IMR-90 (cell line): ENCODE results near the gene TIMP1.

ENCODE experiments used
- BHLHE40 ChIP-seq: fragments of 150-350 bp; IDR thresholded peaks from 2 replicates; pipeline ENCODE4 v1.6.1; 2016; ENCODE audit warnings: mild to moderate bottlenecking, low read depth, low read length
- CEBPB ChIP-seq: IDR thresholded peaks from 2 replicates; pipeline ENCODE4 v1.6.1; 2012; ENCODE audit warnings: low read depth, low read length, improper control_type of control experiment
- ELK1 ChIP-seq: fragments of 150-350 bp; IDR thresholded peaks from 2 replicates; pipeline ENCODE4 v1.6.1; 2016; ENCODE audit warnings: low read depth, mild to moderate bottlenecking, low read length, moderate library complexity, borderline replicate concordance
- FOS ChIP-seq: fragments of 150-350 bp; IDR thresholded peaks from 2 replicates; pipeline ENCODE4 v1.6.1; 2016; ENCODE audit warnings: low read depth, low read length
- MAFK ChIP-seq: IDR thresholded peaks from 2 replicates; pipeline ENCODE4 v1.6.1; 2012; ENCODE audit warnings: low read depth, low read length, improper control_type of control experiment
- MXI1 ChIP-seq: IDR thresholded peaks from 2 replicates; pipeline ENCODE4 v1.6.1; 2012; ENCODE audit warnings: low read depth, mild to moderate bottlenecking, low read length, moderate library complexity, borderline replicate concordance
- POLR2A ChIP-seq: IDR thresholded peaks from 2 replicates; pipeline ENCODE4 v1.6.1; 2012; ENCODE audit warnings: mild to moderate bottlenecking, low read depth, low read length
- RAD21 ChIP-seq: IDR thresholded peaks from 2 replicates; pipeline ENCODE4 v1.6.1; 2012; ENCODE audit warnings: low read length, improper control_type of control experiment
- RCOR1 ChIP-seq: IDR thresholded peaks from 2 replicates; pipeline ENCODE4 v1.6.1; 2012; ENCODE audit warnings: mild to moderate bottlenecking, low read length, improper control_type of control experiment; ENCODE audit not compliant: insufficient replicate concordance
- SMC3 ChIP-seq: fragments of 150-350 bp; IDR thresholded peaks from 2 replicates; pipeline ENCODE4 v1.6.1; 2016; ENCODE audit warnings: low read depth, mild to moderate bottlenecking, antibody characterized with exemption, low read length, moderate library complexity
- TF ChIP-seq, protein P1 (sequence below): conservative IDR thresholded peaks from 2 replicates; pipeline ENCODE4 v1.5.1; 2012; ENCODE audit warnings: mild to moderate bottlenecking, low read depth, low read length, improper control_type of control experiment
- TF ChIP-seq, protein P2 (sequence below): fragments of 150-350 bp; IDR thresholded peaks from 2 replicates; pipeline ENCODE4 v1.6.1; 2017; ENCODE audit warnings: mild to moderate bottlenecking, antibody characterized with exemption, low read length, low read depth

DNA sequence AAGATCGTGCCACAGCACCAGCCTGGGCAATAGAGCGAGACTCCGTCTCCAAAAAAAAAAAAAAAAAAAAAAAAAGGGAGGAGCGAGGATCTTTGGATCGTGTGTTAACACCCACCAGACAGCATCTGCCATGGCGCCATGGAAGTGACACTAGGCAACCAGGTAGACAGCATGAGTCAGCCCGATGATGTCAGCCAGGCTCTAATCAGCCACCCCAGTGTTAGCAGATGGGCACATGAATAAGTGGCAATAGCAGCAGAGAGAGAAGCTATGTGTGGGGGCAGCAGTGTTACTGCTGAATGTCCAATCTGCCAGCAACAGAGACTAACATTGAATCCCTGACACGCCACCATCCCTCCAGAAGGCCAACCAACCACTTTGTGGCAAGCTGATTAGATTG lies 30.8 kb downstream of the TIMP1 start:
- TF ChIP-seq POLR2A (no peak), FOS (no peak), ELK1 (no peak), RCOR1 (no peak), RAD21 (no peak), BHLHE40 (no peak), CEBPB (no peak), MXI1 (no peak), MAFK (no peak), SMC3 (no peak)
- TF ChIP-seq, protein P1, sequence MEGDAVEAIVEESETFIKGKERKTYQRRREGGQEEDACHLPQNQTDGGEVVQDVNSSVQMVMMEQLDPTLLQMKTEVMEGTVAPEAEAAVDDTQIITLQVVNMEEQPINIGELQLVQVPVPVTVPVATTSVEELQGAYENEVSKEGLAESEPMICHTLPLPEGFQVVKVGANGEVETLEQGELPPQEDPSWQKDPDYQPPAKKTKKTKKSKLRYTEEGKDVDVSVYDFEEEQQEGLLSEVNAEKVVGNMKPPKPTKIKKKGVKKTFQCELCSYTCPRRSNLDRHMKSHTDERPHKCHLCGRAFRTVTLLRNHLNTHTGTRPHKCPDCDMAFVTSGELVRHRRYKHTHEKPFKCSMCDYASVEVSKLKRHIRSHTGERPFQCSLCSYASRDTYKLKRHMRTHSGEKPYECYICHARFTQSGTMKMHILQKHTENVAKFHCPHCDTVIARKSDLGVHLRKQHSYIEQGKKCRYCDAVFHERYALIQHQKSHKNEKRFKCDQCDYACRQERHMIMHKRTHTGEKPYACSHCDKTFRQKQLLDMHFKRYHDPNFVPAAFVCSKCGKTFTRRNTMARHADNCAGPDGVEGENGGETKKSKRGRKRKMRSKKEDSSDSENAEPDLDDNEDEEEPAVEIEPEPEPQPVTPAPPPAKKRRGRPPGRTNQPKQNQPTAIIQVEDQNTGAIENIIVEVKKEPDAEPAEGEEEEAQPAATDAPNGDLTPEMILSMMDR: no peak
- TF ChIP-seq, protein P2, sequence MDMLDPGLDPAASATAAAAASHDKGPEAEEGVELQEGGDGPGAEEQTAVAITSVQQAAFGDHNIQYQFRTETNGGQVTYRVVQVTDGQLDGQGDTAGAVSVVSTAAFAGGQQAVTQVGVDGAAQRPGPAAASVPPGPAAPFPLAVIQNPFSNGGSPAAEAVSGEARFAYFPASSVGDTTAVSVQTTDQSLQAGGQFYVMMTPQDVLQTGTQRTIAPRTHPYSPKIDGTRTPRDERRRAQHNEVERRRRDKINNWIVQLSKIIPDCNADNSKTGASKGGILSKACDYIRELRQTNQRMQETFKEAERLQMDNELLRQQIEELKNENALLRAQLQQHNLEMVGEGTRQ: no peak
